ENCODE data around the gene C15orf62. TPM values are rescaled to one million over a fixed set of nuclear protein-coding genes. Genes with fewer than 3 reads are reported as not detected.

The C15orf62 gene
- total RNA-seq, result 1.1 and 1.6 TPM in 2 replicates

GRCh38 chr15:40769274-40770146, at the start of gene C15orf62:
Gene C15orf62, plus strand, starts transcription at chr15:40769980. Its CDS starts 516 bp downstream, at chr15:40770496.

GRCh38 chr15:40754883-40755811, 14.6 kb upstream of the C15orf62 start, which contains the start of gene RMDN3:
Gene RMDN3, minus strand, starts transcription at chr15:40755254. Its CDS starts 471 bp downstream, at chr15:40754783.

GRCh38 chr15:40763801-40764628, 5.8 kb upstream of the C15orf62 start, which contains the start of gene GCHFR:
Gene GCHFR, plus strand, starts transcription at chr15:40764068. Its CDS starts 113 bp downstream, at chr15:40764181.

DNA sequence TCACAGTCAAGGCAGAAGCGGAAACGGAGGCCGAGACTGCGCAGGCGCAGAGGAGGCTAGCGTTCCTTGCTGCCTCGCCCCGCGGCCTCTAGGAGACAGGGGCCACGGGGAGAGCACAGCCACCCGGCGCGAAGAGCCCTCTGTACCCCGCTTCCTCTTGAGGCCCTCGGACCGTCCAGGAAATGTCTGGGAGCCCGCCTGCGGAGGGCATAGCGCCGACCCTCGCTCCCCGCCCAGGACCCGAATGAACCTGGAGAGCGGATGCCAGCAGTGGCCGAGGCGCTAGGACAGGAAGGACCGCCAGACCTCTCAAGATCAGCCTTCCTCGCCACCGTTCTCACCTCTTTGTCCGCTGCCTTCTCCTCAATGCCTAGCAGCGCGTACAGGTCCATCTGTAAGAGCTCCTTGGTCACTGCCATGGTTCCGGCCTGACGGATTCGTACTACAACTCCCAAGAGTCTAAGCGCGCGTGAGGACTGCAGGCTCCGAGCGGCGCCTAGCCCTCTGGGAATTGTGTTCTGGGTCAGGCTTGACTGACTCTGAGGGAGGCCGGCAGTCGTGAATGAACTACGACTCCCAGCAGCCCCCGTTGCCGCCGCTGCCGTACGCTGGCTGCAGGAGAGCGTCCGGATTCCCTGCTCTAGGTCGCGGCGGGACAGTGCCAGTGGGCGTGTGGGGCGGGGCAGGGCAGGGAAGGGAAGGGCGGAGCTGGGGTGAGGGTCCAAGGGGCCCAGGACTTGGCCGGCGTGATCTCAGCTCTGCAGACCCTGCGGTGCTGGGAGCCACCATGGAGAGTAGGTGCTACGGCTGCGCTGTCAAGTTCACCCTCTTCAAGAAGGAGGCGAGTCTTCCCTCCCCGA, 37.5 kb downstream of the C15orf62 start, which contains the start of the genes DNAJC17 and ZFYVE19:
Gene DNAJC17, minus strand, starts transcription at position 446 of the 860 bp plus-strand sequence. Its CDS starts 27 bp downstream, at position 419.
Gene ZFYVE19, plus strand, starts transcription at position 62 of the 860 bp plus-strand sequence. Its CDS starts 501 bp downstream, at position 563.

Other genes starting within 250 kb of the C15orf62 start
- 10.8 and 13.2 TPM in 2 replicates for gene CCDC32, start 204.9 kb upstream of the C15orf62 start, total RNA-seq
- 12.0 and 13.8 TPM in 2 replicates for gene RPUSD2, start 200.7 kb upstream of the C15orf62 start, total RNA-seq
- gene KNL1, start 175.7 kb upstream of the C15orf62 start, total RNA-seq, result 13.5 and 16.5 TPM in 2 replicates
- 9.6 and 9.9 TPM in 2 replicates for gene RAD51, start 74.8 kb upstream of the C15orf62 start, total RNA-seq
- gene RMDN3, start 14.7 kb upstream of the C15orf62 start, total RNA-seq, result 24.1 and 36.4 TPM in 2 replicates
- 22.2 and 30.2 TPM in 2 replicates for gene GCHFR, start 5.9 kb upstream of the C15orf62 start, total RNA-seq
- 28.7 and 34.0 TPM in 2 replicates for gene ZFYVE19, start 37.1 kb downstream of the C15orf62 start, total RNA-seq
- 21.2 and 37.4 TPM in 2 replicates for gene DNAJC17, start 37.5 kb downstream of the C15orf62 start, total RNA-seq
- not detected in 2 replicates for gene PPP1R14D, start 58.7 kb downstream of the C15orf62 start, total RNA-seq
- 0.32 and 1.6 TPM in 2 replicates for gene SPINT1, start 74.1 kb downstream of the C15orf62 start, total RNA-seq
- gene RHOV, start 104.3 kb downstream of the C15orf62 start, total RNA-seq, result not detected in 2 replicates
- gene VPS18, start 124.5 kb downstream of the C15orf62 start, total RNA-seq, result 36.3 and 57.3 TPM in 2 replicates
- 47.4 and 116 TPM in 2 replicates for gene DLL4, start 159.4 kb downstream of the C15orf62 start, total RNA-seq
- 1.6 and 3.5 TPM in 2 replicates for gene CHAC1, start 183.5 kb downstream of the C15orf62 start, total RNA-seq

Data from bladder microvascular endothelial cell (primary cell).